ENCODE measurements around the gene ISCA2.

- TF ChIP-seq CTCF (conservative IDR thresholded peaks at IDR 0.05; ENCODE audit: low read length) (no peak), EZH2phosphoT487 (IDR thresholded peaks at IDR 0.05; ENCODE audit: borderline replicate concordance) (no peak)
Measured at GRCh38 chr14:74515891-74516412, 22.4 kb downstream of the ISCA2 start.

Data from Loucy (cell line).